Breast epithelium (tissue), 4 donors: ENCODE results near the gene SLC9A3. TPM values are rescaled to one million over a fixed set of nuclear protein-coding genes. Genes with fewer than 3 reads are reported as not detected.

Experiments
- DNase-seq, 2 donors: peaks; one replicate each; pipeline ENCODE4 v3.0.0-alpha.2; 2019; ENCODE audit warnings: low spot score in 2 of 2
- H3K27ac ChIP-seq, 2 donors: fragments of 200-600 bp; sonication (generic) in 1 of 2; one replicate each; pipeline ENCODE4 v1.5.1; 2016 to 2019; ENCODE audit warnings: mild to moderate bottlenecking in 1 of 2
- H3K27me3 ChIP-seq, 2 donors: fragments of 200-600 bp; sonication (generic) in 1 of 2; one replicate each; pipeline versions ENCODE4 v1.5.1 to v1.6.0; 2017 to 2019; ENCODE audit warnings: control low read depth in 1 of 2, mild to moderate bottlenecking in 1 of 2
- H3K36me3 ChIP-seq: fragments of 200-600 bp; one replicate; pipeline ENCODE4 v1.5.1; 2019
- H3K4me1 ChIP-seq, 2 donors: fragments of 200-600 bp; sonication (generic); one replicate each; pipeline ENCODE4 v1.5.1; 2016 to 2019; ENCODE audit warnings: control low read depth in 1 of 2
- H3K4me3 ChIP-seq, 3 donors: fragments of 200-600 bp; sonication (generic); 1 replicate in 2 of 3; 2 replicates in 1 of 3; pipeline ENCODE4 v1.5.1; 2016 to 2019; ENCODE audit warnings: mild to moderate bottlenecking in 3 of 3, moderate library complexity in 2 of 3
- H3K9me3 ChIP-seq, 2 donors: fragments of 200-600 bp; sonication (generic) in 1 of 2; one replicate each; pipeline ENCODE4 v1.5.1; 2016 to 2019; ENCODE audit warnings: control low read depth in 1 of 2
- POLR2A ChIP-seq: fragments of 450-650 bp; IDR thresholded peaks from one replicate; pipeline ENCODE4 v1.6.1; 2016; ENCODE audit warnings: antibody characterized with exemption, mild to moderate bottlenecking, moderate library complexity
- POLR2AphosphoS5 ChIP-seq, 3 donors: sonication (generic); formaldehyde crosslinking; IDR thresholded peaks; one replicate each; pipeline ENCODE4 v1.6.1; 2017; ENCODE audit warnings: antibody characterized with exemption in 3 of 3
- intact Hi-C: fragments of 100-400 bp; cut with DNase I; formaldehyde crosslinking; loops from one replicate; pipeline ENCODE4 v1.15.1; 2023; ENCODE audit warnings: low total_unique reads
- total RNA-seq, 3 donors: library from RNA; depleted of rRNA; stranded (reverse); fragments of >200 nt; gene quantifications; one replicate each; pipeline ENCODE4 v1.1.0, GENCODE V29; 2016
- TF ChIP-seq, protein P1 (sequence below), 3 donors: fragments of 450-650 bp; IDR thresholded peaks; one replicate each; pipeline ENCODE4 v1.5.1; 2016 to 2017; ENCODE audit warnings: antibody characterized with exemption in 3 of 3, mild to moderate bottlenecking in 3 of 3, moderate library complexity in 3 of 3

The SLC9A3 gene
- total RNA-seq, 3 donors from 2014 or later, result 1.1 to 5.6 (median 2.3) TPM

DNA sequence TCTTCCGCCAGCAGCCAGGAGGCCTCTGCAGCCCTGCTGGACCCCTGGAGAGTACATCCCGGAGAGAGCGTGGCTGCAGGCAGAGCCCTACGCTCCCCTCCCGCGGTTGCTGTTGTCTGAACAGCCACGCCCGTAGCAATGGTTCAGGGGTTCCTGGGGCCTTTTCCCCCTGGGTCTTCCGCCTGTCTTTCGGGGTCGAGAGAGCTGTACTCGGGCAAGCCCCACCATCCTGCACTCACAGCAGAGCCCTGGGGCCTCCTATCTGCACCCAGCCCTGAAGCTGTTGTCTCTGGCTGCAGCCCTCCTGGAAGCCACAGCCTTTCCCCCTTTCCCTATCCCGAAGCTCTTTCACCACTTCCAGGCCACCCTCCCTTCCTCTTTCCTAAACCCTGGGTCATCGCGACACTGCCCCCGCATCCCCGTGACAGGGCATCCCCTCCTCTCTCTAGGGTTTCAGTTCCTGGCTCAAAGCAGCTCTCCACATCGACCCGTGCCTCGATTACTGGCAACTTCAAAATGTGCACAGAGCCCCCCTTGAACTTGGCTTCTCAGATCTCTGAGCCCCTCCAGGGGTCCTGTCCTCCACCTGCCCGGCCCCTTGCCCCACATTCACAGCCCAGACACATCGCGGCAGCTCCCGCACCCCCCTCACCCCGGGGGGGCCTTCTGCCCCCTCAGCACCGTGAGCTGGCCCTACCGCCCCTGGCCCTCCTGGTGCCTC lies 44.0 kb upstream of the SLC9A3 start:
- H3K36me3 ChIP-seq, result no peaks in the 10 kb centered on the region
- H3K4me1 ChIP-seq, result no peaks in the 10 kb centered on the region
- no peak overlapping the region for H3K27ac ChIP-seq
- DNase-seq, result no peak
- intact Hi-C loops, result no loop called here
- TF ChIP-seq POLR2AphosphoS5 (IDR thresholded peaks at IDR 0.05), result no peak
- TF ChIP-seq, protein P1, sequence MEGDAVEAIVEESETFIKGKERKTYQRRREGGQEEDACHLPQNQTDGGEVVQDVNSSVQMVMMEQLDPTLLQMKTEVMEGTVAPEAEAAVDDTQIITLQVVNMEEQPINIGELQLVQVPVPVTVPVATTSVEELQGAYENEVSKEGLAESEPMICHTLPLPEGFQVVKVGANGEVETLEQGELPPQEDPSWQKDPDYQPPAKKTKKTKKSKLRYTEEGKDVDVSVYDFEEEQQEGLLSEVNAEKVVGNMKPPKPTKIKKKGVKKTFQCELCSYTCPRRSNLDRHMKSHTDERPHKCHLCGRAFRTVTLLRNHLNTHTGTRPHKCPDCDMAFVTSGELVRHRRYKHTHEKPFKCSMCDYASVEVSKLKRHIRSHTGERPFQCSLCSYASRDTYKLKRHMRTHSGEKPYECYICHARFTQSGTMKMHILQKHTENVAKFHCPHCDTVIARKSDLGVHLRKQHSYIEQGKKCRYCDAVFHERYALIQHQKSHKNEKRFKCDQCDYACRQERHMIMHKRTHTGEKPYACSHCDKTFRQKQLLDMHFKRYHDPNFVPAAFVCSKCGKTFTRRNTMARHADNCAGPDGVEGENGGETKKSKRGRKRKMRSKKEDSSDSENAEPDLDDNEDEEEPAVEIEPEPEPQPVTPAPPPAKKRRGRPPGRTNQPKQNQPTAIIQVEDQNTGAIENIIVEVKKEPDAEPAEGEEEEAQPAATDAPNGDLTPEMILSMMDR (IDR thresholded peaks at IDR 0.05), result no peak
- no peak for TF ChIP-seq POLR2A
- H3K27me3 ChIP-seq, result peaks cover 0 to 45% of the 10 kb centered on the region in 2 donors
- no peak overlapping the region for H3K4me3 ChIP-seq
- H3K9me3 ChIP-seq, result no peaks in the 10 kb centered on the region

DNA sequence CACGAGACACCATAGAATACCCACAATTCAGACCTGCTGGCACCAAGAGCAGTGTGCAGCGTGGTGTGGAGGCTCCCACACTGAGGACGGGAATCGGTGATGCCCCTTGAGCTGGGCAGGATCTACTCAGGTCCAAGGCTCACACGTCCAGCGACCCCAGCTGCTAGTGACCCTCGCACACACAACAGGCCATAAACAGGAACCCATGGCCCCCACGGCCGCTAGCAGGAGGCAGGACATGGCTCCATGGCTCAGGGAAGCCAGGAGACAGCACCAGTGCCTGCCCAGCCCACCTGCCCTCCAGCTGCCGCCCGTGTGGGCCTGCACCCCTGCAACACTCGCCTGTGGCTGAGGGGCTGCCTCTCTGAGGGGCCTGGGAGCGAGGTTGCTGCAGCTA lies 43.4 kb upstream of the SLC9A3 start:
- Histone ChIP-seq H3K27ac (no peak overlapping the region), H3K4me3 (no peak overlapping the region), H3K9me3 (no peaks in the 10 kb centered on the region), H3K36me3 (no peaks in the 10 kb centered on the region), H3K27me3 (peaks cover 0 to 45% of the 10 kb centered on the region in 2 donors), H3K4me1 (no peaks in the 10 kb centered on the region)
- intact Hi-C loops, result no loop called here
- no peak for DNase-seq
- TF ChIP-seq POLR2A, result no peak
- TF ChIP-seq, protein P1 (IDR thresholded peaks at IDR 0.05), result no peak
- no peak for TF ChIP-seq POLR2AphosphoS5 (IDR thresholded peaks at IDR 0.05)

DNA sequence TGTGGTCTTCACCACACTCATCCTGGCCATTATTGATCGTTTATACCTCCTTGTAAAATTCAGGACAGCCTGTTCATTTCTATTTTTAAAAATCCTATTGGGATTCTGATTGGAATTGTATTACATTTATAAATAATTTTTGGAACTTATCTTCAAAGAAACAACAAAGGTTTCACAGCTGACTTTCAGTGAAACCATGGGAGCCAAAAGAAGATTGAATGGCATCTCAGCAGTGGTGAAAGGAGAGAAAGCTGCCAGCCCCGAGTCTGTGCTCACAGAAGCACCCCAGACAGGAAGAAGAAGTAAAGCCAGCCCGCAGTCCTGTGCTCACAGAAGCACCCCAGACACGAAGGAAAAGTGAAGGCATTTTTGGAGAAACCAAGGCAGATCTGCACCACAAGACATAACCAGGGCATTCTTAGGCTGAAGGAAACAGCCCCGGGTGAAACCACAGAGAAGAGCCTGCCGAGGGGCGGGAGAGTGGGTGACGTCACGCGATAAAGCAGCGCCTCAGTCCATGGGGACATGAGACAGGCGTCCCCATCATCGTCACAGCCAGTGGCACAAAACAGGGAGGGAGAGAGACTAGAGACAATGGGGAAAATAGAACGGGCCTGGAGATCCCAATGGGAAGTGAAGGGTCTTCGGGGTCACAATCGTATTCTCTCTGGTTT lies 42.5 kb upstream of the SLC9A3 start:
- peaks cover 0 to 45% of the 10 kb centered on the region in 2 donors for H3K27me3 ChIP-seq
- no peak overlapping the region for H3K4me3 ChIP-seq
- no peak for TF ChIP-seq POLR2AphosphoS5 (IDR thresholded peaks at IDR 0.05)
- no peaks in the 10 kb centered on the region for H3K36me3 ChIP-seq
- no peaks in the 10 kb centered on the region for H3K4me1 ChIP-seq
- intact Hi-C loops, result no loop called here
- H3K27ac ChIP-seq, result no peak overlapping the region
- no peaks in the 10 kb centered on the region for H3K9me3 ChIP-seq
- no peak for DNase-seq

DNA sequence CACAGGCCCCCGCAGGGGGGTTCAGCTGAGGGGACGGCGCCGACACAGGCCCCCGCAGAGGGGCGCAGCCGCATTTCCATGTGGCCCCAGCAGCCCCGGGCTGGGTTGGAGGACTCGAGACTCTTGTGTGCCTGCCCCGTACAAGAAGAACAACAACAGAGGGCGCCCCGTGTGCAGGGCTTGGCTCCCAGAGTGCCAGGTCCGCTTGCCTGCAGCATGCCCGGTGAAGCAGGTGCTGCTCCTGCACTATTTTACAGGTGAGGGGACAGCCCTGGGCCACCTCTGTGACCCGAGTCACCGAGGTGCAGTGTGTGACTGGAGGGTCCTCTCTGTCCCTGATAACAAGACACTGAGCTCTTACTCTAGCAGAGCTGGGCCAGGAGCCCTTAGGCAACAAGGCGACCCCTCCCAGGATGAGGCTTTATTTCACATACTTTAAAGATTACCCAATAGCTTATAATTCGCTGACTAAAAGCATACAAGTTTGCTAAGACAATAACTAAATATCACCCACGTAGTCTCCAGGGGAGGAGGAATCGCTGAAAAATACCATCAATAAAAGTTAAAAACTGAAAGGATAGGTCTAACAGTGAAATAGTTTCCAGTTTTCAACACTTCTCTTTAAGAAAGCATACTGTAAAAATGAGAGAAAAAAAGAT lies 41.7 kb upstream of the SLC9A3 start:
- peaks cover 0 to 48% of the 10 kb centered on the region in 2 donors for H3K27me3 ChIP-seq
- no peaks in the 10 kb centered on the region for H3K9me3 ChIP-seq
- DNase-seq, result no peak
- no peak overlapping the region for H3K4me3 ChIP-seq
- no peak overlapping the region for H3K27ac ChIP-seq
- no peaks in the 10 kb centered on the region for H3K4me1 ChIP-seq
- H3K36me3 ChIP-seq, result no peaks in the 10 kb centered on the region
- TF ChIP-seq, protein P1 (IDR thresholded peaks at IDR 0.05), result no peak
- TF ChIP-seq POLR2AphosphoS5 (IDR thresholded peaks at IDR 0.05) (no peak), POLR2A (no peak)
- intact Hi-C loops, result no loop called here

DNA sequence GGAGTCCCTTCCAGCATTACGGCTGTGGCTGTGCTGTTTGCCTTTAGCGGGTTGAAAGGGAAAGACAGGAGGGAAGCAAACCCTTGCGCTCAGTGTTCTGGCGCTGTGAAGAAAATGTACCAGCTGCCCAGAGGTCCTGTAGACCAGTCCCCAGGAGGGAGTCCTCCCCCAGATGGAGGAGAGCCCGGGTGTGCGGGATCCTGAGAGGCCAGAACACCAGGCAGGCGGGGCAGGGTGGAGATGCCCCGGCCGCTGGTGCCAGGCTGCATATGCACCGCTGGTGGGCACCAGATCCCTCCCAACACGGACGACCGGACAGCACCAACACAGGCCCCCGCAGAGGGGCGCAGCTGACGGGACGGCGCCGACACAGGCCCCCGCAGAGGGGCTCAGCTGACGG lies 37.2 kb upstream of the SLC9A3 start:
- peaks cover 0 to 13% of the 10 kb centered on the region in 2 donors for H3K27me3 ChIP-seq
- no peaks in the 10 kb centered on the region for H3K9me3 ChIP-seq
- H3K4me1 ChIP-seq, result no peaks in the 10 kb centered on the region
- no peak overlapping the region for H3K4me3 ChIP-seq
- TF ChIP-seq, protein P1 (IDR thresholded peaks at IDR 0.05), result no peak
- TF ChIP-seq POLR2AphosphoS5 (IDR thresholded peaks at IDR 0.05), result no peak
- TF ChIP-seq POLR2A, result no peak
- intact Hi-C loops, result no loop called here
- no peaks in the 10 kb centered on the region for H3K36me3 ChIP-seq
- H3K27ac ChIP-seq, result no peak overlapping the region
- DNase-seq, result no peak
